ENCODE measurements around the gene NDOR1.
"Not testable (repeated sequence)": the region's sequence is repeated elsewhere in the genome, so short reads cannot be mapped to it uniquely, and the experiment has no call there.

The NDOR1 gene

DNA sequence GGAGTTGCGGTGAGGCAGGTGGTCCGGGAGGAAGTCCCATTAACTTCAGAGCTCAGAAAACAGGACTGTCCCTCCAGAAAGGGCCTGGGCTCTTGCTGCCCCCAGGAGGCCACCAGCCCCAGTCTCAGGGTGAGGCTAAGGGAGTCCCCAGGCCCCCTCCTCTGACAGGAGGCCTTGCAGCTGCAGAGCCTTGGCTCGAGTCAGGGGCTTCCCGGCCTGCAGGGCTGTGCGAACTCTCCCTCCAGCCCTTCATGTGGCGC, 42.3 kb downstream of the NDOR1 start:
- Mint-ChIP-seq H3K4me1 (peaks cover 14 to 22% of the 10 kb centered on the region in 2 donors), H3K9me3 (no peaks in the 10 kb centered on the region), H3K27ac (no peak overlapping the region), H3K36me3 (peaks cover 4 to 17% of the 10 kb centered on the region in 2 donors), H3K27me3 (no peaks in the 10 kb centered on the region), H3K4me3 (no peak overlapping the region)
- DNase-seq = no peak
- ATAC-seq (replicated peaks) = no peak

DNA sequence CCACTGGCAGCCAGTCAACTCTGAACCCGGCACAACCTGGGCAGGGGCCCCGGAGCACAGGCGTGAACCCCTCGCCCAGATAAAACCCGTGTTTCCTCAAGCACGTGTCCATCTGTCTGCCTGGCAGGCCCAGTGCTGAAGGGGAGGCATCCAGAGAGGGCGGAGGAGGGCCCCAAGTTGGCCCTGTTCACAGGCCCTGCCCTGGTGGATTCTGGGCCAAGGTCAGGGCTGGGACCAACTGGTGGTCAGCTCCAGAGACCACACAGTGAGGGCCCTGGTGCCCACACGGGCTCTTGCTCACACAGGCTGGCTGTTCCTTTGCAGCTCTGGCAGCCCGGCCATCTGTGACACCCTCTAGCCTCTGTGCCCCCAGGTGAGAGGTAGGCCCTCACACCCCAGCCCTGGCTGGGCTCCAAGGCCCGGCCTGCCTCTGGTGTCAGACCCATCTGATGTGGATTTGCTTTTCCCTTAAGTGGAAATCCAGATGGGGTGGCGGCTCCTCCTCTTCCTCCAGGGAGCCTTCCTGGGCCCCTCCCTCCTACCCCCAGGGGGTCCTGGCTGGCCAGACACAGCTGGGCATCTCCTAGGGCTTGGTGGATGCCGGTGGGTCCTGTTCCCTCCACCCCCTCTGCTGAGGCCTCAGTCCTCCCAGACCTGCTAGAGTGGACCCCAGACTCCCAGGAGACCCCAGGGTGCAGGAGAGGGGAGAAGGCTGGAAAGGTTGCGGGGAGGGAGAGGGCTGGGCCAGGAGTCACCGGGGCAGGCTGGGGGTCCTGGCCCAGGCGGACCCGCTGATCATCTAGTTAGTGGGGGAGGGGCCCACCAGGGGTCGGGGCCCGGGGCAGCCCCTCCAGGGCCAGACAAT, 45.1 kb downstream of the NDOR1 start:
- H3K9me3 Mint-ChIP-seq = no peaks in the 10 kb centered on the region
- H3K36me3 Mint-ChIP-seq = no peaks in the 10 kb centered on the region
- no peak overlapping the region for H3K27ac Mint-ChIP-seq
- no peak for ATAC-seq (replicated peaks)
- DNase-seq = no peak
- H3K4me3 Mint-ChIP-seq = no peak overlapping the region
- no peaks in the 10 kb centered on the region for H3K27me3 Mint-ChIP-seq
- peaks cover 10 to 21% of the 10 kb centered on the region in 2 donors for H3K4me1 Mint-ChIP-seq

DNA sequence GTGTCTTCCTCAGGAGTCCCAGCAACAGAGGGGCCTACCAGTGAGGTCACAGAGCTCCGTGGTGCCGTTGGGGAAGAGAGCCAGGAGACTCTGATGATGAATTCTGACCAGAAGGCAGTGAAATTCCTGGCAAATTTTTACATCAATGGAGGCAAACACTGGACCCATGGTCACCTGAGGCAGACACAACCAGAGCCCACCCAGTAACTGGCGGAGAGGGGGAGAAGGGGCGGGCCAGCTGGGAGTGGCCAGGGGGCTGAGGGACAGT, 45.6 kb downstream of the NDOR1 start, which contains the start of gene STPG3:
STPG3 (plus strand) TSS at position 93 of the 268 bp plus-strand sequence; CDS start at position 94, 1 bp downstream.
- Mint-ChIP-seq H3K9me3 (no peaks in the 10 kb centered on the region), H3K4me3 (no peak within 1 kb of the TSS), H3K4me1 (peaks cover 10 to 24% of the 10 kb centered on the region in 2 donors), H3K27me3 (no peaks in the 10 kb centered on the region), H3K27ac (no peak within 1 kb of the TSS), H3K36me3 (no peaks in the 10 kb centered on the region)
- DNase-seq (no peak), ATAC-seq (replicated peaks) (no peak)

DNA sequence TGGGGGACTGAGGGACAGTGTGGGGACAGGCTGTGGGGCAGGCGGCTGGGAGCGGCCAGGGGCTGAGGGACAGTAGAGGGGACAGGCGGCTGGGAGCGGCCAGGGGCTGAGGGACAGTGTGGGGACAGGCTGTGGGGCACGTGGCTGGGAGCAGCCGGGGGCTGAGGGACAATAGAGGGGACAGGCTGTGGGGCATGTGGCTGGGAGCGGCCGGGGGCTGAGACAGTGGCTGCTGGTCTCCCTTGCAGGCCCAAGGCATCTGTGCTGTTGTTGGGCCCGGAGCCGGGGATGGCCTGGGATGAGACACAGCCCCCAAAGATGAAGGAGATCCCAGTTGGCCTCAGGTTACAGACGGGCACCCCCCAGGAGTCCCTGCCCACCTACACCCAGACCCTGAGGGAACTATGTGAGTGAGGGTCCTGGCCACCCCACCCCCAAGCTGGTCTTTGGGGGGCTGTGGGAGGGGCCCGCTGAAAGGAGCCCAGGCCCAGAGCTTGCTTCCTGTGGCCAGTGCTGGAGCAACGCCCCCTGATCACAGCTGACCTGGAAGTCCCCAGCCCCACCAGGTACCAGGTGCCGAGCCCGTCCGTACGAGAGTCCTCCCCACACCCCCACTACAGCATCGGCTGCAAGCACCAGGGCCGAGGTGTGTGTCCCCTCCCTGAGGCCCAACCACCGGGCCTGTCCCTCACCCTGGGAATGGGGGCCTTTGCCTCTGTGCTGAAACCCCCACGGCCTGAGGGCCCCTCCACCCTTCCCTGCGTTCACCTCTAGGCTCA, 46.2 kb downstream of the NDOR1 start:
- Mint-ChIP-seq H3K27ac (no peak overlapping the region), H3K9me3 (no peaks in the 10 kb centered on the region), H3K36me3 (peaks cover 0 to 3% of the 10 kb centered on the region in 2 donors), H3K4me3 (no peak overlapping the region), H3K4me1 (peaks cover 15 to 30% of the 10 kb centered on the region in 2 donors), H3K27me3 (no peaks in the 10 kb centered on the region)
- no peak for DNase-seq
- no peak for ATAC-seq (replicated peaks)

DNA sequence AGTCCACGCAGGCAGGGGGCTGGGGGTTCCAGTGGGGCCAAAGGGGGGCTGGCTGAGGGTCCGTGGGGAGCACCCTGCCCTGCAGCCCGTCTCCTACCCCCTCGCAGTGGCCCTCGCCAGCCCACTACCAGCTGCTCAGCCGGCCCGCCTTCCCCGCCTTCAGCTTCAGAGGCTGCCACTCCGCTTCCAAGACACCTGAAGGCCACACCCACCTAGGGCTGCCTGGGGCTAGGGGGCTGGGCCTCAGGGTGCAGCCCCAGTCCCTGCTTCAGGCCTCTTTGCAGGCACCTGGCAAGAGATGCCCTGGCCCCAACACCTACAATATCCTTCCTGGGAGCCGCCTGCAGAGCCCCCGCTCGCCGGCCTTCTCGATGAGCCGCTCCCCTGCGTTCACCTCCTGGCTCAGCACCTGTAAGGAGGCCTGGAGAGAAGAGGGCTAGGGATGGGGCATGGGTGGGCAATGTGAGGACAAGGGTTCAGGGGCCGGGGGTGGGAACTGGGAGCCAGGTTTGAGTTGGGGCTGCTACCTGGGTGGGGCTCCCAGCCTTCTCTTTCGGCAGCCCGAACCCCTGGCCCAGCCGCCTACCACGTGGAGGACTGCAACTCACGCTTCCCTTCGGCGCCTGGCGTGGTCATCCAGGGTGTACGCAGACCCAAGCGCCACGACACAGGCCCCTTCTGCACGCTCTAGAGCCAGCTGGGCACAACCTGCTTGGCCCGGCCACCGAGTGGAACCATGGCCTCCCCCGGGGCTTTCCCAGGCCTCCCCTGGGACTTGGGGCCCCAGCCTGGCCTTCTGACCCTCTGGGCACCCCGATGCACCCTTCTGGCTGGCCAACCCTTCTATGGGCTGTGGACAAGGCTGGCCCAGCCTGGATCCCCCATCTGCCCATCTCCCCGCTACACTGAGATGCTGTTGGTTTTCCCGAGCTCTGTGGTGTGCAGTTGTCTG, 47.3 kb downstream of the NDOR1 start:
- Mint-ChIP-seq H3K4me3 (no peak overlapping the region), H3K27me3 (no peaks in the 10 kb centered on the region), H3K9me3 (no peaks in the 10 kb centered on the region), H3K27ac (no peak overlapping the region), H3K4me1 (peaks cover 18 to 32% of the 10 kb centered on the region in 2 donors), H3K36me3 (peaks cover 0 to 8% of the 10 kb centered on the region in 2 donors)
- ATAC-seq (replicated peaks) = no peak
- no peak for DNase-seq

DNA sequence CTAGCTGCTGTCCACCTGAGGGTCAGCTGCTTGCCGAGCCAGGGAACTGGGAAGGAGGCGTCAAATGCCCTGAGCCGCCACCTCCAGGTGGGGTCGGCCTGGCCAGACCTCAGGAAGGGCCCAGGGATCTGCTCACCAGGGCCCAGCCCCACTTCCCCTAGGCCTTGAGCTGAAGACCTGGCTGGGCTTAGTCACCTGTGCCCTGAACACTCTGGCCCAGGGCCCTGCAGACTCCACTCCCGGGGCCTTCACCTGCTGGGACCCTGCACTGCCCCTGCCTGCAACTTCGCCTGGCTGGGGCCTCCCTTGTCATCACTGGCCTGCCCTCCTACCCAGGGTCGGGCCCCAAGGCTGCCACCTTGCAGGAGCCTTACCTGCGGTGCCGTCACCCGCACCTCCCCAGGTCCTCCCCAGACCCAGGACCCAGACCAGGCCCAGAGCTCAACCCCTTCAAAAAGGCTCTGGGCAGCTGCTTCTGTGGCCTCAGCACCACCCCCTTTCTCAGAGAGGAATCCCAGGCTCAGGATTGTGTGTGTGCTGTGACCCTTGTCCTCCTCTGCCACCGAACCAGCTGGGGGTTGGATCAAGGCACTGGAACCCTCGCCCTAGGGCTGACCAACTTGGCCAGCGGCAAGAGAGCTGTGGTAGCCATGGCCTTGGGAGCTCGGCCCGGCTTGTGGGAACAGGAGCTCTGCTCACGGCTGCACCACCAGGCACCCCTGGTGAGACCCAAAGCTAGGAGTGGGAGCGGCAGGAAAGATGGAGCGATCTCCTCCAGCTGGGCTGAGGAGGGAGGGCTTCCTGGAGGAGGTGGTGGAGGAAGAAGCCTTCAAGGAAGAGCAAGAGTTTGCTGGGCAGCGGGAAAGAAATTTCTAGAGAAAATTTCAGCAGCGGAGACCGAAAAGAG, 48.5 kb downstream of the NDOR1 start:
- peaks cover 18 to 32% of the 10 kb centered on the region in 2 donors for H3K4me1 Mint-ChIP-seq
- no peaks in the 10 kb centered on the region for H3K9me3 Mint-ChIP-seq
- DNase-seq = no peak
- peaks cover 0 to 8% of the 10 kb centered on the region in 2 donors for H3K36me3 Mint-ChIP-seq
- H3K4me3 Mint-ChIP-seq = peak overlapping the region; percentile 82
- H3K27me3 Mint-ChIP-seq = no peaks in the 10 kb centered on the region
- no peak for ATAC-seq (replicated peaks)
- peak overlapping the region; percentile 84 for H3K27ac Mint-ChIP-seq

DNA sequence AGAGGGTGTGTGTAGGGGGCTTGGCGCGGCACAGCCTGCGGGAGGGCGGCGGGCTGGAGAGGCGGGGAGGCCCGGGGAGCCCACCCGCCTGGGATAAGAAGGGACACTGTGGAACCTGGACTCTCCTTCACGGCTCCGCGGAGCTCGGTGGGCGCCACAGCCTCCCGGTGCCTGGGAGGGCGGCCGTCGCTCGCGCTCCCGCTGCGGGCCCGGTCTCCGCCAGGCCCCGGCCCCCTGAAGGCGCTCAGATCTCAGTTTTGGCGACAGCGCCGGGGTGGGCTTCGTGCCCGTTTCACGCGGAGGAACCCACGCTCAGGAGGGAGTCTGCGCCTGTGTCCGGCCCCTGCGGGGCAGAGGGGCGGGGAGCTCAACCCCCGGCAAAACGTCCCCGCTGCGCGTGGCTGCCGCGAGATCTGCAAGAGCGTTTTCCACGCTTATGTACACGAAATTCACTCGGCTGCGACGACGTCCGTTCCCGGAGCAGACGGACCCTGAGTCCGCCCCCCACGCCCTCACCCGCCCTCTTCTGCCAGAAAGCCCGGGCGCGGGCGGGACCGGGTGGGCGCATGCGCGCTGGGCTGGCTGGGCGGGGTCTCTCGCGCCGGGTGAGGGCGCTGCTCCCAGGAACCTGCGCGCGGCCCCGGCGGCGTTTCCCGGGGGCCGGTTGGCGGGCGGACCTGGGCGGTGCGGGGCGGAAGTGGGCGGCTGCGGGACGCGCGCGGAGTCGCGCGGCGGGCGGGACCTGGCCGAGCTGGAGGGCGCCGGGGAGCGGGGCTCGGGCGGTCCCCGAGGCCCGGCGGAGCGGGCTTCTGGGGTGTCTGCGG, 49.3 kb downstream of the NDOR1 start, which contains the start of gene NELFB:
NELFB (plus strand) TSS at position 704 of the 824 bp plus-strand sequence.
- ATAC-seq (replicated peaks) (peak; percentile 87 to 94), DNase-seq (peak; percentile 92)
- peak within 1 kb of the TSS; percentile 82 for H3K4me3 Mint-ChIP-seq
- H3K9me3 Mint-ChIP-seq = no peaks in the 10 kb centered on the region
- peaks cover 0 to 8% of the 10 kb centered on the region in 2 donors for H3K36me3 Mint-ChIP-seq
- no peaks in the 10 kb centered on the region for H3K27me3 Mint-ChIP-seq
- peak within 1 kb of the TSS; percentile 84 for H3K27ac Mint-ChIP-seq
- peaks cover 18 to 32% of the 10 kb centered on the region in 2 donors for H3K4me1 Mint-ChIP-seq

DNA sequence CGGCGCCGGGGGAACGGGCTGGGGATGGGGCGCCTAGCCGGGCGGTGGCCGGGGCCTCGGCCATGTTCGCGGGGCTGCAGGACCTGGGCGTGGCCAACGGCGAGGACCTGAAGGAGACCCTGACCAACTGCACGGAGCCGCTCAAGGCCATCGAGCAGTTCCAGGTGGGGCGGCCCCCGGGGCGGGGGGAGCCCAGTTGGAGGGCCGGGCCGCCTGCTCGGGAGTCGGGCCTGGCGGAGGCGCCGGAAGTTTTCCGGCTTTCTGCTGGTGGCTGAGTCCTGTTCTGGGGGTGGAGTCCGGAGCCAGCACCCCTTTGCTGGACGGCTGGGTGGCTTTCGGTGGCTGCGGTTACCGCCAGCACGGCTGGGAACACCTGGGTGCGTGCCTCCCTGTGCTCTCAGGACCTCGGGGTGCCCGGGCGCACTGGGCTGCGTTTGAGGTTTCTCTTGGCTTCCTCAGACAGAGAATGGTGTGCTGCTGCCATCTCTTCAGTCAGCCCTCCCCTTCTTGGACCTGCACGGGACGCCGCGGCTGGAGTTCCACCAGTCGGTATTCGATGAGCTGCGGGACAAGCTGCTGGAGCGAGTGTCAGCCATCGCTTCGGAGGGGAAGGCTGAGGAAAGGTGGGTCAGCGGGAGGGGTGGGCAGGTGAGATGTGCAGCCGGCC, 50.1 kb downstream of the NDOR1 start:
- DNase-seq = no peak
- peaks cover 18 to 32% of the 10 kb centered on the region in 2 donors for H3K4me1 Mint-ChIP-seq
- ATAC-seq (replicated peaks) = peak; percentile 54 to 62
- no peaks in the 10 kb centered on the region for H3K9me3 Mint-ChIP-seq
- peak overlapping the region; percentile 81 to 82 for H3K4me3 Mint-ChIP-seq
- peaks cover 0 to 8% of the 10 kb centered on the region in 2 donors for H3K36me3 Mint-ChIP-seq
- no peaks in the 10 kb centered on the region for H3K27me3 Mint-ChIP-seq
- H3K27ac Mint-ChIP-seq = peak overlapping the region; percentile 77

DNA sequence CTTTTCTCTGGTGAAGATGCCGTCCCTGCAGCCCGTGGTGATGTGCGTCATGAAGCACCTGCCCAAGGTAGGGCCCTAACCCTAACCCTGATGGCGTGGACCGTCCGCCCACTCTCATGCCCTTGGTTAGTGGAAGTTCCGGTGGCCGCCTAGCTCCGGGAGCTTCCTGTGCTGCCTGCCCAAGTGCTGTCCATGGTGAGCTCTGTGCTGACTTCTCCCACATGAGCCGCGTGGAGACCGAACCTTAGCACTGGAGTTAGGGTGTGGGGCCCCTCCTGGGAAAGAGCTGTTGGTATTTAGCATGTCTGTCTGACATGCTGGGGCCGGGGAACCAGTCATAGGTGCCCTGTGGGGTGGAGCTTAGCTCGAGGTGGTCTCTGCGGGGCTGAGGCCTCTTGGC, 50.9 kb downstream of the NDOR1 start:
- H3K27ac Mint-ChIP-seq = peak overlapping the region; percentile 42
- no peaks in the 10 kb centered on the region for H3K27me3 Mint-ChIP-seq
- peaks cover 18 to 28% of the 10 kb centered on the region in 2 donors for H3K4me1 Mint-ChIP-seq
- ATAC-seq (replicated peaks) = no peak
- DNase-seq = no peak
- H3K9me3 Mint-ChIP-seq = no peaks in the 10 kb centered on the region
- peaks cover under 1 to 8% of the 10 kb centered on the region in 2 donors for H3K36me3 Mint-ChIP-seq
- peak overlapping the region; percentile 81 to 82 for H3K4me3 Mint-ChIP-seq

DNA sequence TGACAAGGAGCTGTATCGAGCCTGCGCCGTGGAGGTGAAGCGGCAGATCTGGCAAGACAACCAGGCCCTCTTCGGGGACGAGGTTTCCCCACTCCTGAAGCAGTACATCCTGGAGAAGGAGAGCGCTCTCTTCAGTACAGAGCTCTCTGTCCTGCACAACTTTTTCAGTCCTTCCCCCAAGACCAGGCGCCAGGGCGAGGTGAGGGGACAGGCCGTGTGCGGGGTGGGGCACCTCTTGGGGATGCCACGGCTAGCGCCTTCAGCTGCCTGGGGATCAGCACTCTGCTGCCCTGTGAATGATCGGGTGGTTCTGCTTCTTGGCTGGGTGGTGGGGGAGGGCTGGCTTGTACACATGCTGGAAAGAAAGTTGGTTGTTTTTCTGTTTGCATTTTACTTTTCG, 51.4 kb downstream of the NDOR1 start:
- Mint-ChIP-seq H3K4me1 (peaks cover 21 to 33% of the 10 kb centered on the region in 2 donors), H3K36me3 (peaks cover 5 to 12% of the 10 kb centered on the region in 2 donors), H3K27me3 (no peaks in the 10 kb centered on the region), H3K4me3 (peak overlapping the region; percentile 29 to 48), H3K27ac (no peak overlapping the region), H3K9me3 (no peaks in the 10 kb centered on the region)
- DNase-seq = no peak
- no peak for ATAC-seq (replicated peaks)

DNA sequence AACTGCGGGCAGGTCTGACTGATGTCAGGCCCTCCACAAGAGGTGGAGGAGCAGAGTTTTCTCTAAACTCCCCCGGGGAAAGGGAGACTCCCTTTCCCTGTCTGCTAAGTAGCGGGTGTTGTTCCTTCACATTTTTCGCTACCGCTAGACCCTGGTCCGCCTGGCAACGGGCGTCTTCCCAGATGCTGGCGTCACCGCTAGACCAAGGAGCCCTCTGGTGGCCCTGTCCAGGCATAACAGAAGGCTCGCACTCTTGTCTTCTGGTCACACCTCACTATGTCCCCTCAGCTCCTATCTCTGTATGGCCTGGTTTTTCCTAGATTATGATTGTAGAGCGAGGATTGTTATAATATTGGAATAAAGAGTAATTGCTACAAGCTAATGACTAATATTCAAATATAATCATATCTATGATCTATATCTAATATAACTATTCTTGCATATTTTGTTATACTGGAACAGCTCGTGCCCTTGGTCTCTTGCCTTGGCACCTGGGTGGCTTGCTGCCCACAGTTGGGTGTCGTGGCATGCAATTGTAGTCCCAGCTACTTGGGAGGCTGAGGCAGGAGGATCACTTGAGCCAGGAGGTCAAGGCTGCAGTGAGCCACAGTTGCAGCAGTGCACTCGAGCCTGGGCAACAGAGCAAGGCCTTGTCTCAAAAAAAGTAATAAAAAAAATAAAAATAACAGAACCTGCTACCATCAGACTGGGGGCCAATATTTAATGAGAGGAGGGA, 56.8 kb downstream of the NDOR1 start:
- Mint-ChIP-seq H3K36me3 (peaks cover 18 to 26% of the 10 kb centered on the region in 2 donors), H3K4me1 (peaks cover 3 to 15% of the 10 kb centered on the region in 2 donors)
- DNase-seq; H3K27me3 Mint-ChIP-seq; H3K4me3 Mint-ChIP-seq; H3K27ac Mint-ChIP-seq; ATAC-seq (replicated peaks); H3K9me3 Mint-ChIP-seq: not testable (repeated sequence)

DNA sequence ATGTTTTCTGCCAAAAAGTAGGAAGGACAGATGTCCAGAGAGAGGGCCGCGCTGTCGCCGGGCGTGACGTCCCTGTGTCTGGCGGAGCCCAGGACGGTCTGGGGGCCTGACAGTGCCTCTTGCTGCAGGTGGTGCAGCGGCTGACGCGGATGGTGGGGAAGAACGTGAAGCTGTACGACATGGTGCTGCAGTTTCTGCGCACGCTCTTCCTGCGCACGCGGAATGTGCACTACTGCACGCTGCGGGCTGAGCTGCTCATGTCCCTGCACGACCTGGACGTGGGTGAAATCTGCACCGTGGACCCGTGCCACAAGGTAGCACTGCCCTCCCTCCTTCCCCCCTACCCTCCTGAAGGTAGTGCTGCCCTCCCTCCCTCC, 57.4 kb downstream of the NDOR1 start:
- H3K9me3 Mint-ChIP-seq = no peaks in the 10 kb centered on the region
- peaks cover 6 to 20% of the 10 kb centered on the region in 2 donors for H3K4me1 Mint-ChIP-seq
- no peak overlapping the region for H3K4me3 Mint-ChIP-seq
- H3K27ac Mint-ChIP-seq = no peak overlapping the region
- peaks cover 24 to 32% of the 10 kb centered on the region in 2 donors for H3K36me3 Mint-ChIP-seq
- ATAC-seq (replicated peaks) = no peak
- no peak for DNase-seq
- H3K27me3 Mint-ChIP-seq = no peaks in the 10 kb centered on the region
